Astrocyte of the cerebellum (primary cell): ENCODE data around the gene MPG.

Source experiments
- DNase-seq: peaks from one replicate; pipeline ENCODE4 v3.0.0-alpha.2; 2011; ENCODE audit warnings: low read depth
- H3K4me3 ChIP-seq: 2 replicates; pipeline ENCODE4 v1.5.1; 2011; ENCODE audit warnings: mild to moderate bottlenecking, low read depth, low read length, moderate library complexity
- in situ Hi-C: cut with HindIII; loops from 2 replicates; pipeline ENCODE4 v1.10.0; 2017; ENCODE audit warnings: low sequenced_read_pairs
- TF ChIP-seq, protein P1 (sequence below): IDR thresholded peaks from 2 replicates; pipeline ENCODE4 v1.5.1; 2012; ENCODE audit warnings: low read length, low read depth, moderate library complexity, mild to moderate bottlenecking; ENCODE audit errors: missing control alignments

Gene MPG

DNA sequence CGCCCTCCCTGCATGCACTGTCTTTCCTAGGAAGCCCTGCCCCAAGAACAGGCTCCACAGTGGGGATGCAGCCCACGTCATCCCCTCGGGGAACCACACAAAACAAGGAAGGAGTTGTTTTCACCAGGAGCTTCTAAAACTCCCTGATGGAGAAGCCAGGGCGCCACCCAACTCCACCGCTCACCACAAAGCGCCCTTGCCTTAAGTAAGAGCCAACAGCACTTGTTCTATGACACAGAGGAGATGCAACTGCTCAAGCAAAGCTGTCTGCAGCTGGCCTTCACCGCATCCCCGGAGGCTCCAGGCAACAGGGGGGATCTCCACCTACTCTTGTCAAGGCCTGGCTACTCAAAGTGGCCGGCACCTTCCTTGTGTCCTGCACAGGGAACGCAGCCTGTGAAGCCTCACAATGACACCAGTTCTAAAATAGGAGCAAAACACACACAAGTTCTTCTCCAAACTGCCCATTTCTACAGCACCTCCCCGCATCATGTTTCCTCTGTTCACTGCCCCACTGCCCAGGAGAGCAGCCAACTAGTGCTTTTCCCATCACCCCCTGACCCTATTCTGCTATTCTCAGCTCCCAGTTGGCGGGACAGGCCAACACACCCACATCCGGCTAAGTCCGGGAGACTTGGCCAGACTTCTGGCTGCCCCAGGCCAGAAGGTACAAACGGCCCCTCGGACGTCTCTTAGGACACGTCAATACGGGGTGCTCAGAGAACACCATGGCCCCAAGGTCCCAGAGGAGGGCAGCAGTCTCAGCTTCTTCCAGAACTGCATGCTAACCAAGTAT is 24.2 kb downstream of the MPG start:
- H3K4me3 ChIP-seq, result no peak overlapping the region
- DNase-seq, result no peak
- TF ChIP-seq, protein P1, sequence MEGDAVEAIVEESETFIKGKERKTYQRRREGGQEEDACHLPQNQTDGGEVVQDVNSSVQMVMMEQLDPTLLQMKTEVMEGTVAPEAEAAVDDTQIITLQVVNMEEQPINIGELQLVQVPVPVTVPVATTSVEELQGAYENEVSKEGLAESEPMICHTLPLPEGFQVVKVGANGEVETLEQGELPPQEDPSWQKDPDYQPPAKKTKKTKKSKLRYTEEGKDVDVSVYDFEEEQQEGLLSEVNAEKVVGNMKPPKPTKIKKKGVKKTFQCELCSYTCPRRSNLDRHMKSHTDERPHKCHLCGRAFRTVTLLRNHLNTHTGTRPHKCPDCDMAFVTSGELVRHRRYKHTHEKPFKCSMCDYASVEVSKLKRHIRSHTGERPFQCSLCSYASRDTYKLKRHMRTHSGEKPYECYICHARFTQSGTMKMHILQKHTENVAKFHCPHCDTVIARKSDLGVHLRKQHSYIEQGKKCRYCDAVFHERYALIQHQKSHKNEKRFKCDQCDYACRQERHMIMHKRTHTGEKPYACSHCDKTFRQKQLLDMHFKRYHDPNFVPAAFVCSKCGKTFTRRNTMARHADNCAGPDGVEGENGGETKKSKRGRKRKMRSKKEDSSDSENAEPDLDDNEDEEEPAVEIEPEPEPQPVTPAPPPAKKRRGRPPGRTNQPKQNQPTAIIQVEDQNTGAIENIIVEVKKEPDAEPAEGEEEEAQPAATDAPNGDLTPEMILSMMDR, result no peak
- in situ Hi-C loops, result no loop called here

DNA sequence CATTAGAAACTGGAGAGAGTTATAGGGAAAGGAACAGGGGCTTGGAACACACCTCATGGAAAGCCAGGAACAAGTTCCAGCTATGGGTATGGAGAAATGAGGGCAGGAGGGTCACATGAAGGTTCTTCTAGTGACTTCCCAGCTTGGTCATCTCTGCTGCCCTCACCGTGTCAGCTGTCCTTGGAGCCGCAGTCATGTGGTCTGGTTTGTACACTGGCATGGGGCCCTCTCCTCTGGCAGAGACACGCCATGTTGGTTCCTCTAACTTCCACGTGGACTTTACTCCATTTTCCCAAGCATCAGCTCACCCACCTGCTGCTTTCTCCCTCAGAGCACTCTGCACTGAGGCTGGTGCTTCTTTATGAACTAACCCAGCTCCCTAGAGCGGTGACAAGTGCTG is 26.3 kb downstream of the MPG start:
- in situ Hi-C loops, result no loop called here
- no peak for DNase-seq
- no peak overlapping the region for H3K4me3 ChIP-seq
- TF ChIP-seq, protein P1, result no peak

DNA sequence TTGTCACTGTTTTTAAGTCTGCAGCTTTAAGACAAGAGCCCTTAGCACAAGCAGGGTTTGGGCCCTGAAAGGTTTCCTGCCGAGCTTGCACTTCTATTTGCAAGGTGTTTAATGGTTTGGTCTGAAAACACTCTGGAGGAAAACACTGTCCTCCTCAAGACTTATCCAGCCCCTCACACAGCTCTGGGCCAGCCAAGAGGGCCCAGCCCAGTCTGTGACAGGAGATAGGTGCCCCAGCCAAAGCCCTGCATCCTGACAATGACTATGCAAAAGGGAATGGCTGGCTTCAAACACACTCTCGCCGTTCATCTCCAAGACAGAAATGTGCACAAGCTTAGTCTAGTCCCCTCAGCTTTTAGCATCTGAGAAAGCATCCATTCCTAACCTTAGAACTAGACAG is 26.9 kb downstream of the MPG start:
- in situ Hi-C loops, result no loop called here
- H3K4me3 ChIP-seq, result no peak overlapping the region
- TF ChIP-seq, protein P1, result no peak
- DNase-seq, result no peak

DNA sequence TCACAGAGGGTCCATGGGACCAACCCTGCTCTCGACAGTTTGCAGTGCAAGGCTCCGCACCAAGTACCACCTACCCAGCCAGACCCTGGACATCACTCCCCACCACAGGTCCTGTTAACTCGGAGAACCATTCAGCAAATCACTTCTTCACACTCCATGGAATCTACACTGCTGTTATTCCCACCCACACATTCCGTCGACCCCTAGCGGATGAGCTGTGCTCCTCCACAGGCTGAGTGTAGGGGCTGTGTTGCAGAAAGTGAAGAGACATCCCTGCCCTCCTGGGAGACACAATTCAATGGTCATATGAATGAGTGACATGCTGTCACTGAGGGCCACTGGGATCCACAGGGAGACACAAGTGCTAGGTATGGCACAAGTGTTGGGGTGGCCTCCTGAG is 27.5 kb downstream of the MPG start:
- DNase-seq, result no peak
- in situ Hi-C loops, result no loop called here
- no peak overlapping the region for H3K4me3 ChIP-seq
- TF ChIP-seq, protein P1, result no peak

DNA sequence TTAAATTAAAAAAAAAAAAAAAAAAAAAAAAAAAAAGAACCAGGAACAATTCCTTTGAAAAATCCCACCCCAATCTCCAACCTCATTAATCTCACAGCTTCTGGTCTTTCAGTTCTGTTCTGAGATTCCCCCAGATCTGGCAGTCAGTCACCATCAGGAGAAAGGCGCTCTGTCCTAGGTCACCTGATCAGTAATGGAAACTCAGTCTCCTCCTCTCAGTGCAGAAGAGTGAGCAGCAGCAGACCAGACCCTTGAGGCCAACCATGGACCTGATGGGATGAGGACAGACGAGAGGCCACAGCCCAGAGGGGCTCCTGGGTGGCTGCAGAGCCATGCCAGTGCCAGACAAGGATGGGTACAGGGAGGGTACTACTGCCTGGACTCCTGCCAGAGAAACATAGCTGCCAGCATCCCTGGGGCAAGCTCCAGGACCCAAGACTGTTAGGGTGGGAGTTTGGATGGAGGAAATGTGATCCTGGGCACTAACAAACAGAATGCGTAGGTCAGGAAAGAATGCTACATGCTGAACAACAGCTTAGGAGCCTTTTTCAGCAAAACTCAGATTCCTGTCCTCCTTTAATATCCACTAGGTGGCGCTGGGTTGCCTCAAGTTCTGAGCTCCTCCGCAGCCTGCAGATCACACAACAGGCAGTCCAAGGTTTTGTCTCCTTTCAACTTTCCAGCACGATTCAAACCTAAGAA is 28.7 kb downstream of the MPG start:
- in situ Hi-C loops, result no loop called here
- TF ChIP-seq, protein P1, result peak; percentile 80
- H3K4me3 ChIP-seq, result no peak overlapping the region
- peak; percentile 80 for DNase-seq

DNA sequence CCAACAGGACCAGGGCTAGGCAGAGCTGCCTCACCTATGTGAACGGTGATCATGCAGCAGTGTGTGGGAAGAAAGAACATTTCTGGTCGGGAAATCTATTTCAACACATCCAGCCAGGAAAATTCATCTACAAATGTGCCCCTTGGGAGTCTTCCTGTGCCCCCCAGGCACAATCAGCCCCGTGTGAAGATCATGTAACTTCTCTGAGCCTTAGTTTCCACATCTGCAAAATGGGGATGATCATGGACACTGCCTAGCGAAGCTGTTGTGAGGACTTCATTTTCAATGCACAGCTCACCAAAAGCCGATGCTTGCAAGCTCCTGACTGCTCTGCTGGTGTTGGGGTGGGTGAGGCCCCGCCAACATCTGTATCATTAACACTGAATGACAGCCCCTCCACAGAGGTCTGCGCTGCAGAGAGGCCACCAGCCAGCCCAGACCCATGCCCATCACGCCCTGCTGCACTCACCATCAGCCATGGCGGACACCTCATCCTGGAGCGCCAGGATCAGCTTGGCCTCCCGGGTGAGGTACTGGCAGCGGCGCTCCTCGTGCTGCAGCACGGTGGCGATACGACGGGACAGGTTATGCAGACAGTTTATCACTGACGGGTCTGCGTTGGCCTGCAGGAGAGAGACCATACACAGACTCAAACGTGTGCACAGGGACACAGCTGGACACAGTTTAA is 34.3 kb downstream of the MPG start:
- in situ Hi-C loops, result no loop called here

More for the DNA sequence above, 34.3 kb downstream of the MPG start:
- TF ChIP-seq, protein P1, result no peak
- H3K4me3 ChIP-seq, result no peak overlapping the region
- no peak for DNase-seq
